Measurements from ENCODE around the gene RGS12.
A peak's percentile ranks its signal among the peaks of the same experiment; 100 is the strongest.

RGS12 gene

GRCh38 chr4:3284734-3285557 is 7.9 kb upstream of the RGS12 start:
- no peak for DNase-seq

GRCh38 chr4:3285558-3286334 is 7.1 kb upstream of the RGS12 start:
- DNase-seq: peak; percentile 35

GRCh38 chr4:3286335-3287175 is 6.3 kb upstream of the RGS12 start:
- no peak for DNase-seq

GRCh38 chr4:3287271-3287971 is 5.4 kb upstream of the RGS12 start:
- DNase-seq: no peak

GRCh38 chr4:3287972-3288570 is 4.8 kb upstream of the RGS12 start:
- no peak for DNase-seq

- DNase-seq: no peak
These were observed 4.2 kb upstream of the RGS12 start for GRCh38 chr4:3288571-3289094.

GRCh38 chr4:3290476-3290875 is 2.3 kb upstream of the RGS12 start:
- no peak for DNase-seq

GRCh38 chr4:3290889-3291321 is 1.9 kb upstream of the RGS12 start:
- no peak for DNase-seq

- DNase-seq: no peak
These were observed 1.3 kb upstream of the RGS12 start for GRCh38 chr4:3291411-3291968.

- peak; percentile 22 for DNase-seq
These were observed 751 bp upstream of the RGS12 start for GRCh38 chr4:3291969-3292570.

GRCh38 chr4:3293401-3294391 is 875 bp downstream of the RGS12 start:
- no peak for DNase-seq

GRCh38 chr4:3294401-3295241 is 1.8 kb downstream of the RGS12 start:
- DNase-seq: no peak

- no peak for DNase-seq
These were observed 3.2 kb downstream of the RGS12 start for GRCh38 chr4:3295837-3296624.

GRCh38 chr4:3296651-3297050 is 3.8 kb downstream of the RGS12 start:
- DNase-seq: no peak

- no peak for DNase-seq
These were observed 4.4 kb downstream of the RGS12 start for GRCh38 chr4:3297066-3297859.

- DNase-seq: no peak
These were observed 6.5 kb downstream of the RGS12 start for GRCh38 chr4:3299122-3299975.
